Epithelial cell of alveolus of lung (primary cell): ENCODE measurements around the gene DNAH10. TPM values are rescaled to one million over a fixed set of nuclear protein-coding genes. Genes with fewer than 3 reads are reported as not detected.

Experiments
- total RNA-seq: library from RNA; depleted of rRNA; stranded (reverse); fragments of >200 nt; gene quantifications from 2 replicates; pipeline ENCODE4 v1.2.1, GENCODE V29; 2015

DNAH10 gene
- 0.32 and 0.52 TPM in 2 replicates for total RNA-seq

GRCh38 chr12:123761841-123762714 is at the start of gene DNAH10:
TSS of gene DNAH10 (plus strand) at chr12:123762301. CDS start at chr12:123762337, 36 bp downstream.

DNA sequence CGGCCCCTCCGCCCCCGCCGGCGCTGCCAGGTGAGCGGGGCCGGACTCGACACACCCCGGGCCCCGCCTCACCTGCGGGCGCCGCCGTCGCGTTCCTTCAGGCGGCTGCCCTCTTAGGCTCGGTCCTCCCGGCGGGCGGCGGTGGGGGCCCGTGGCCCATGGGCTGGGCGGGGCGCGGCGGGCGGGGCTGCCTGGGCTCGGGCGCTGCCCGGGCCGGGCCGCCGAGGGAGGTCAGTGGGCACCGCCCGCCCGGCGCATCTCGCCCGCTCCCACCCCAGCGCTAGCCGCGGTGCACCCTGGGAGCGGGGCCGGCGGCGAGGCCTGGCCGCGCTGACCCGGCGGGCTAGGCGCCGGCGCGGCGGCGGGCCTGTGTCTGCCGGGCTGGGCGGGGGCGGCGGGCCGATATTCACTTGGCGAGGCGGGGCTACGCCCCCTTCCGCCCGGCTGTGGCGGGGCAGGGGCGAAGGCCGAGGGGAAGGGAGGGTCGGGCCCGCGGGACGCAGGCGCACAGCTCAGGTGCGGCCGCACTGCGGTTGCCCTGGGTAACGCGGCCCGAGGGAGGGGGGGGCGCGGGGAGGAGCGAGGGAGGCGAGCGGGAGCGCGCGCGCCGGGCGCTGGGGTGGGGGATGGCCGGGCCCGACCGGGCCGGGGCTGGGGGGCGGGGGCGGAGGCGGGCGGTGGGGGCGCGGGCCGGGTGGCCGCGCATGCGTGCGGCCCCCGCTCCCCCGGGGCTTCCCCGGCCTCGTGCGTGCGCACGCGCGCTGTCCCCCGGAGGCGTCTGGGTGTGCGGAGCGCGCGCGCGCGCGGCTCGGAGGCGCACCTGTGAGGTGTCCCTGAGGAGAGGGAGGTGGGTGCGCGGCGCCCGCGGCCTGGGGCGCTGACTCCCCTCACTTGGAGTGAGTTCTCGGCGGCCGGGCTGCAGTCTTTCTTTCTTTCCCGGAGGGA is 210.6 kb downstream of the DNAH10 start, which contains the start of the genes CCDC92 and ZNF664:
Gene CCDC92, minus strand, starts transcription at position 375 of the 945 bp plus-strand sequence. CDS start 28,526 bp downstream, outside the sequence.
Gene ZNF664, plus strand, starts transcription at position 759 of the 945 bp plus-strand sequence. CDS start 38,930 bp downstream, outside the sequence.

Other genes starting within 250 kb of the DNAH10 start
- gene RILPL1, start 228.6 kb upstream of the DNAH10 start, total RNA-seq = 17.1 and 19.7 TPM in 2 replicates
- gene TMED2, start 177.7 kb upstream of the DNAH10 start, total RNA-seq = 204 and 237 TPM in 2 replicates
- gene DDX55, start 160.2 kb upstream of the DNAH10 start, total RNA-seq = 11.0 and 14.6 TPM in 2 replicates
- gene EIF2B1, start 128.6 kb upstream of the DNAH10 start, total RNA-seq = 57.1 and 80.9 TPM in 2 replicates
- gene GTF2H3, start 128.5 kb upstream of the DNAH10 start, total RNA-seq = 24.4 and 37.4 TPM in 2 replicates
- gene TCTN2, start 91.2 kb upstream of the DNAH10 start, total RNA-seq = 6.9 and 8.4 TPM in 2 replicates
- gene ATP6V0A2, start 49.9 kb upstream of the DNAH10 start, total RNA-seq = 8.5 and 11.6 TPM in 2 replicates
- 11.0 and 20.3 TPM in 2 replicates for gene CCDC92, start 210.5 kb downstream of the DNAH10 start, total RNA-seq
- 19.8 and 55.7 TPM in 2 replicates for gene ZNF664, start 210.9 kb downstream of the DNAH10 start, total RNA-seq